Breast epithelium (tissue), 3 donors: ENCODE results near the gene RTL10.

Source experiments
- POLR2A ChIP-seq: fragments of 450-650 bp; IDR thresholded peaks from one replicate; pipeline ENCODE4 v1.6.1; 2016; ENCODE audit warnings: antibody characterized with exemption, mild to moderate bottlenecking, moderate library complexity
- TF ChIP-seq, protein P1 (sequence below), 3 donors: fragments of 450-650 bp; IDR thresholded peaks; one replicate each; pipeline ENCODE4 v1.5.1; 2016 to 2017; ENCODE audit warnings: antibody characterized with exemption in 3 of 3, mild to moderate bottlenecking in 3 of 3, moderate library complexity in 3 of 3

DNA sequence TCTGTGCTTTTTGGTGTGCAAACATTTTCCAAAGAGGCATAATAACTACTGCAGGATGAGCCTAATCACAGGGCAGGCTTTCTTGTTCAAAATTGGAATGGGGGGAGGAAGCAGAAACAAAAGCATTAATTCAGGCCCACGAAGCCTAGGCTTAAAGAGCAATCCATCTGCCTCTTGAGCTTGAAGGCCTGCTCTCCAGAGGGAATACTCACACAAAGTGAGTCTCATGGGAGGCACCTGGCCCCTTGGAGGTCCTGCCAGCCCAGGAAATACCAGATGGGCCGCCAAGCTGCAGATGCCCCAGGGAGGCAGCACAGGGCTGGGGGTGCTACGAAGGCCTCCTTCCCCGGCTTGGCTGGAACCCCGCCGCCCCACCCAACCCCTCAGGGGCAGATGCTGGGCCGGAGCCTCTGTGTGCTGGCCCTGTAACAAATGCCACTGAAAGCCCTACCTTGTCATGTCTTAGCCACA lies 47.6 kb upstream of the RTL10 start:
- TF ChIP-seq, protein P1, sequence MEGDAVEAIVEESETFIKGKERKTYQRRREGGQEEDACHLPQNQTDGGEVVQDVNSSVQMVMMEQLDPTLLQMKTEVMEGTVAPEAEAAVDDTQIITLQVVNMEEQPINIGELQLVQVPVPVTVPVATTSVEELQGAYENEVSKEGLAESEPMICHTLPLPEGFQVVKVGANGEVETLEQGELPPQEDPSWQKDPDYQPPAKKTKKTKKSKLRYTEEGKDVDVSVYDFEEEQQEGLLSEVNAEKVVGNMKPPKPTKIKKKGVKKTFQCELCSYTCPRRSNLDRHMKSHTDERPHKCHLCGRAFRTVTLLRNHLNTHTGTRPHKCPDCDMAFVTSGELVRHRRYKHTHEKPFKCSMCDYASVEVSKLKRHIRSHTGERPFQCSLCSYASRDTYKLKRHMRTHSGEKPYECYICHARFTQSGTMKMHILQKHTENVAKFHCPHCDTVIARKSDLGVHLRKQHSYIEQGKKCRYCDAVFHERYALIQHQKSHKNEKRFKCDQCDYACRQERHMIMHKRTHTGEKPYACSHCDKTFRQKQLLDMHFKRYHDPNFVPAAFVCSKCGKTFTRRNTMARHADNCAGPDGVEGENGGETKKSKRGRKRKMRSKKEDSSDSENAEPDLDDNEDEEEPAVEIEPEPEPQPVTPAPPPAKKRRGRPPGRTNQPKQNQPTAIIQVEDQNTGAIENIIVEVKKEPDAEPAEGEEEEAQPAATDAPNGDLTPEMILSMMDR (IDR thresholded peaks at IDR 0.05), result no peak
- TF ChIP-seq POLR2A, result no peak
